Heart left ventricle (tissue), 13 donors: ENCODE results near the gene TF.

Experiments used
- POLR2A ChIP-seq, 2 donors: fragments of 450-650 bp; IDR thresholded peaks; one replicate each; pipeline ENCODE4 v1.6.1; 2017; ENCODE audit warnings: antibody characterized with exemption in 2 of 2, mild to moderate bottlenecking in 2 of 2, moderate library complexity in 2 of 2
- TF ChIP-seq, protein P1 (sequence below), 12 donors: fragments of 200-600 bp; sonication (generic) in 4 of 12; IDR thresholded peaks; one replicate each; pipeline versions ENCODE4 v1.5.0 to v1.8.0; 2018 to 2022; ENCODE audit warnings: antibody characterized with exemption in 12 of 12, mild to moderate bottlenecking in 5 of 12
- donor health status: ischemic (EF 13 %, LVEDD 7.1; RV severe dilation, severe dysfunction).
- donor health status: DM: no; HTN: yes; CAD: no.
- donor health status: DM: no; HTN: no; CAD: no.
- donor health status: ischemic (EF 25% LVEDD 6.9; RV normal size, moderate dysfunction).
- donor health status: ischemic (EF 25% LVEDD 5.7; RV mildly dilated, moderate dysfunction).
- donor health status: ischemic (EF 35%, LVEDD 5.7; RV mildly dilated, moderate dysfunction).
- donor health status: nonischemic (EF 11% LVEDD 7.7; RV severe dilation, severe dysfunction).
- donor health status: DM: yes; HTN: yes; CAD: no.
- donor health status: PGD.
- donor health status: ischemic (EF 29% LVEDD 5.4; RV normal size, mild dysfunction).
- donor health status: nonischemic (EF 23%, LVEDD 6.1; RV moderate dilation, normal function).

DNA sequence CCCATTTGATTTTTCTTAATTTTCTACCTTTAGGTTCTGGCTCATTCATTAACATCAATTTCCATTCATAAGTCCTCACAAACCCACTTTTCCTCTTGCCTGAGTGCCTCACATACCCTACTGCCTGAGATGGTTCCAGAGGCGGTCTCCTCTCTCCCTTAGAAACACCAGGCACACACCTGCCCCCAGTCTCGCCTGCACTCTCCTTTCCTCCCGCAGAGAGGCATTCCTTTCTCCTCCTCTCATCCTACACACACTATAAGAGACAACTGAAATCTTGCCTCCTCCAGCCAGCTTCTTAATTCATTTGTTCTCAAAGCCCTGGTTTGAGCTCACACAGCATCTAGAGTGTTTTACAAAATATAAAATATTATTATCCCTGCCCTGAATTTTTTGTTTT, 27.5 kb downstream of the TF start:
- TF ChIP-seq, protein P1, sequence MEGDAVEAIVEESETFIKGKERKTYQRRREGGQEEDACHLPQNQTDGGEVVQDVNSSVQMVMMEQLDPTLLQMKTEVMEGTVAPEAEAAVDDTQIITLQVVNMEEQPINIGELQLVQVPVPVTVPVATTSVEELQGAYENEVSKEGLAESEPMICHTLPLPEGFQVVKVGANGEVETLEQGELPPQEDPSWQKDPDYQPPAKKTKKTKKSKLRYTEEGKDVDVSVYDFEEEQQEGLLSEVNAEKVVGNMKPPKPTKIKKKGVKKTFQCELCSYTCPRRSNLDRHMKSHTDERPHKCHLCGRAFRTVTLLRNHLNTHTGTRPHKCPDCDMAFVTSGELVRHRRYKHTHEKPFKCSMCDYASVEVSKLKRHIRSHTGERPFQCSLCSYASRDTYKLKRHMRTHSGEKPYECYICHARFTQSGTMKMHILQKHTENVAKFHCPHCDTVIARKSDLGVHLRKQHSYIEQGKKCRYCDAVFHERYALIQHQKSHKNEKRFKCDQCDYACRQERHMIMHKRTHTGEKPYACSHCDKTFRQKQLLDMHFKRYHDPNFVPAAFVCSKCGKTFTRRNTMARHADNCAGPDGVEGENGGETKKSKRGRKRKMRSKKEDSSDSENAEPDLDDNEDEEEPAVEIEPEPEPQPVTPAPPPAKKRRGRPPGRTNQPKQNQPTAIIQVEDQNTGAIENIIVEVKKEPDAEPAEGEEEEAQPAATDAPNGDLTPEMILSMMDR (IDR thresholded peaks at IDR 0.05): no peak
- TF ChIP-seq POLR2A (IDR thresholded peaks at IDR 0.05): no peak
